Gastroesophageal sphincter (tissue), 3 donors: ENCODE measurements around the gene XYLT1.

ENCODE experiments used
- EP300 ChIP-seq: sonication (generic); formaldehyde crosslinking; IDR thresholded peaks from one replicate; pipeline ENCODE4 v1.6.1; 2017; ENCODE audit warnings: antibody characterized with exemption, mild to moderate bottlenecking
- POLR2A ChIP-seq, 2 donors: fragments of 450-650 bp; IDR thresholded peaks; one replicate each; pipeline ENCODE4 v1.6.1; 2017; ENCODE audit warnings: antibody characterized with exemption in 2 of 2, mild to moderate bottlenecking in 2 of 2, moderate library complexity in 1 of 2
- POLR2AphosphoS5 ChIP-seq: sonication (generic); formaldehyde crosslinking; IDR thresholded peaks from one replicate; pipeline ENCODE4 v1.6.1; 2017; ENCODE audit warnings: antibody characterized with exemption
- TF ChIP-seq, protein P1 (sequence below), 4 experiments: fragments of 200-600 bp in 2 of 4; fragments of 450-650 bp in 2 of 4; sonication (generic) in 1 of 4; IDR thresholded peaks; one replicate each; pipeline ENCODE4 v1.5.1; 2017 to 2019; ENCODE audit warnings: antibody characterized with exemption in 4 of 4, mild to moderate bottlenecking in 2 of 4, moderate library complexity in 2 of 4

DNA sequence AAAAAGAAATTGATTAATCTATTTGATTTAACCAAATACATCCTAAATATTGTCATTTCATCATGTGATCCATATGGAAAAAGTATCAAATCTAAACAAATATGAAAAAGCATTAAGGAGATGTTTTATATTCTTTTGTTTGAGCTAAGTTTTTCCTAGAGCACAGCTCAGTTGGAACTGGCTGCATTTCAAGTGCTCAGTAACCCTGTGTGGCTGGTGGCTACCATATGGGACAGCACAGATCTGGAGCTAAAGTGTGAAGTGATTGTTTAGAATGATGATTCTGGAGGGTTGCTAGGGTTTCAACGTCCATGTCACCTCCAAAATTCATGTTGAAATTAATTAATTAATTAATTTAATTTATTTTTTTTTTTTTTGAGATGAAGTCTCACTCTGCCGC is 137.5 kb downstream of the XYLT1 start:
- TF ChIP-seq, protein P1, sequence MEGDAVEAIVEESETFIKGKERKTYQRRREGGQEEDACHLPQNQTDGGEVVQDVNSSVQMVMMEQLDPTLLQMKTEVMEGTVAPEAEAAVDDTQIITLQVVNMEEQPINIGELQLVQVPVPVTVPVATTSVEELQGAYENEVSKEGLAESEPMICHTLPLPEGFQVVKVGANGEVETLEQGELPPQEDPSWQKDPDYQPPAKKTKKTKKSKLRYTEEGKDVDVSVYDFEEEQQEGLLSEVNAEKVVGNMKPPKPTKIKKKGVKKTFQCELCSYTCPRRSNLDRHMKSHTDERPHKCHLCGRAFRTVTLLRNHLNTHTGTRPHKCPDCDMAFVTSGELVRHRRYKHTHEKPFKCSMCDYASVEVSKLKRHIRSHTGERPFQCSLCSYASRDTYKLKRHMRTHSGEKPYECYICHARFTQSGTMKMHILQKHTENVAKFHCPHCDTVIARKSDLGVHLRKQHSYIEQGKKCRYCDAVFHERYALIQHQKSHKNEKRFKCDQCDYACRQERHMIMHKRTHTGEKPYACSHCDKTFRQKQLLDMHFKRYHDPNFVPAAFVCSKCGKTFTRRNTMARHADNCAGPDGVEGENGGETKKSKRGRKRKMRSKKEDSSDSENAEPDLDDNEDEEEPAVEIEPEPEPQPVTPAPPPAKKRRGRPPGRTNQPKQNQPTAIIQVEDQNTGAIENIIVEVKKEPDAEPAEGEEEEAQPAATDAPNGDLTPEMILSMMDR (IDR thresholded peaks at IDR 0.05), result no peak
- TF ChIP-seq POLR2A (IDR thresholded peaks at IDR 0.05) (no peak), POLR2AphosphoS5 (no peak), EP300 (no peak)
